HS-5 (cell line): ENCODE data around the gene POMT2.

Source experiments
- DNase-seq: peaks from one replicate; pipeline ENCODE4 v3.0.0-alpha.2; 2012; ENCODE audit warnings: low read depth

The POMT2 gene

DNA sequence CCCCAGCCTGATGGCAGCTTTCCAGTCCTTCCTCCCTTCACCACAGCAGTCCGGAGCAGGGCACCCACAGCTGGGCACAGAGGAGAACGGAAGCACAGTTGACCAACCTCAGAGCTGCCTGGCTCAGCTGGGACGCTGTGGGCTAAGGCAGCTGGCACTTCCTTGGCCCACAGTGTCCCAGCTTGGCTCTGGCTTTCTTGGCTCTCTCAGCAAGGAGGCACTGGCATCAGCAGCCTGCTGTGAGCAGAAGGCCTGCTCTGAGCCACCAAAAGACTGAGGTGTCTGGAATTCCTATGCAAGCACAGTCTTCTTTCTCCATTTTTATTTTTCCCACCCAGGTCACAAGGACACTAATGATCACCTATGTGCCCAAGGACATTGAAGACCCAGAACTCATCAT, 82.3 kb downstream of the POMT2 start:
- no peak for DNase-seq

DNA sequence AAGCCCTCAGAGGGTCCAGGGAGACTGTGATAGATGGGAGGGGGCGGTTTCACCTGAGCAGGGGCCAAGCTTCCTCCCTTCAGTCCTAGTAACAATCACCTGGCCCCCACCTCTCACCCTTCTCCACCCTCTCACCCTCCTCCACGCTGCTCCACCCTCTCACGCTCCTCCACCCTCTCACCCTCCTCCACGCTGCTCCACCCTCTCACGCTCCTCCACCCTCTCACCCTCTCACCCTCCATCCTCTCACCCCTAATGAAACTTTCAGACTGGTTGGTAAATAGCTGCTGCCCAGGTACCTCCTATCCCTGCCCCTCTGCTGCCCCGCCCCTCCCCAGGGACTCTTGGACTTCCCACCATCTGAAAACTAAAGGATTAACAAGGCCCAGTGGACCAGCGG, 83.9 kb downstream of the POMT2 start:
- DNase-seq: no peak

DNA sequence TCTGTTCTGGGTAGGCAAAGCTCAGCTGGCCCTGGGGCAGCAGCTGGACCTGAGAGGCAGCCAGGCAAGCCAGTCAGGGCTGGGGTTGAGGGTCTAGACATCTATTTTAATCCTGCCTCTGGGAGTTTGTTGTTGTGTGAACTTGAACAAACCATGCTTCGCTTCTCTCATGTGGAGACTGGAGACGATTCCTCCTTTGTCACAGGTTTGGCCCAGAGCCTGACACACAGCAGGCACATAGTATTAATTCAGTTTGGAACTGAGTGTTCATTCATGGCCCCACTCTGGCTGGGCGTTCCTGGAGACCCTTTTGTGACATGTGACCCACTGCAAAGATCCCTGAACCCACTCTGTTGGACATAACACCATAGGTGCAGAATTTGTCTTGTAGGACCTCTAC, 89.0 kb downstream of the POMT2 start:
- no peak for DNase-seq

DNA sequence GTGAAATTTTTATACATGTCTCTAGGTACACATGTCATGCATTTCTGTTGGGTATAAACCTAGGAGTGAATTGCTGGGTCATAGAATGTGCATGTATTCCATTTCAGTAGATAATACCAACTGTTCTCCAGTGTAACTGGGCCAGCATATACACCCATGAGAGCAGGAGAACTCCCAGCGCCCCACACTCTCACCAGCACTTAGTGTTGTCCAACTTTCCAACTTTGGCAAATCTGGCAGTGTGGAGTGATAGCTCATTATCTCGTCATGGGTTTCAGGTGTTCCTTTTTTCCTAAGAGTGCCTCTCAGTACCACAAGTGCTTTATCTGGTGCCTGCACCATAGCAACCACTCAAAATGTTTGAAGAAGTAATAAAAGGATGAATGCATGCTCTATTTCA, 89.8 kb downstream of the POMT2 start:
- no peak for DNase-seq

DNA sequence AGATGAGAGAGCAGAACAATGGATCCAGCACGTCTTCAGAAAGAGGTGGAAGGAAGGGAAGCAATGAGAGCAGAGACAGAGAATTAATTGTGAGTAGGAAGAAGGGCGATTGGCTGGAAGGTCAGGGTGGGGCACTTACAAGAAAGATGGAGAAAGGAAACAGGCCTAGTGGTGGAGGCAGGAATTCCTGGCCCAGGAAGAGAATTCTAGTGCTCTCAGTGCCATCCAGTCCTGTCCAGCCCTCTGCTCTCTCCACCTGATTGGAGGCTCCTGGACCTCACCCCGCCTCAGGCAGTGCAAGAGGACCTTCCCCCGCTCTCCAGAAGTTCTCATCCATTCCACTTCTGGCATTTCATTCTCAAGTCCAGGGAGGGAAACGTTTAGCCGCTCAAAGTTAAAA, 92.6 kb downstream of the POMT2 start:
- no peak for DNase-seq

DNA sequence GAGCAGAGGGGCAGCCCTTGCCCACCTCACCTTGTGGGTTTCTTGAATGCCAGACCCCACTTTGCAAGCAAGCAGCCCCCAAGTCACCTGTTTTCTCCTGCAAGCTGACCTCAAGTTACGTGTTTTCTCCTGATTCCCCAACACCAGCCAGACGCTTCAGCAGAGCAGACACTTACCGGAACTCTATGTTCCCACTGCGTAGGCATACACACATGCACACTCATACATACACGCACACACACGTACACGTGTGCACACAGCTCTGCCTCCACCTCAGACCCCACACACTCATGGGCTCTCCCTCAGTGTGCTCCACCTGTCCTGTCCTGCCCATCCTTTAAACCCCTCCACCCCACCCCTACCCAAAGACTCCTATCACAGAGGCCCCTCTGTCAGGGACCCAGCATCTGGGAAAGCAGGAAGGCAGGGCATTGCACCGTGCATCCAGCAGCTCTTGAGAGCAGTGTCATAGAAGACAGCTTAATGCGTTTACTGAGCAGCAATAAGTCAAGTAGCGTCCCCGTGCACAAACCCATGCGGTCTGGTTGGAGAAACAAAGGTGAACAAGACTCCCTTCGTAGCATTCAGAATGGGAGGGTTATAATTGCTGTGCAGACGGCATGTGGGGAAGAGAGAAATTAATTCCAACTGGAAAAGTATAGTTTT, 94.7 kb downstream of the POMT2 start:
- no peak for DNase-seq

DNA sequence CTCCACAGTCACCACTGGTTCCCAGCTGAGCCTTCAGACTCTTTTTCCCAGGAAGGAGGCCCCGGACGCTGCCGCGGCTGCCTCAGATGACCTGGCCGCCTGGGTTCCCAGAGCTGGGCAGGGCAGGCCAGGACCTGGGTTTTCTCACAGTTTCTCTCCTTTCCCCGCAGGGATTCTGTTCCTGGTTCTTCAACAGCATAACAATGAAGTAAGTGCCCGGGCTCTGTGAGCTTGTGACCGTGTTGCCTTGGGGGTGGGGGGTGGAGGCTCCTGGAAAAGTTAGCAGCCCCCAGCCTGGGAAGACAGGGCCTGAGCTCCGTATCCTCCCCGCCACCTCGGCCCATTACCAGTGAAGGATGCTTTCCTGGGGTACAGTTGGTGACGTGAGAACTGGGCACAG, 95.4 kb downstream of the POMT2 start:
- no peak for DNase-seq
